OCI-M2 (cell line): ENCODE data around the gene PRRX2.
"Not testable (repeated sequence)": the region's sequence is repeated elsewhere in the genome, so short reads cannot be mapped to it uniquely, and the experiment has no call there.

Experiments used
- DNase-seq: peaks from one replicate; lab custom pipeline; 2025; ENCODE audit not compliant: unreplicated experiment; lab: John Stamatoyannopoulos, UW

Gene PRRX2

DNA sequence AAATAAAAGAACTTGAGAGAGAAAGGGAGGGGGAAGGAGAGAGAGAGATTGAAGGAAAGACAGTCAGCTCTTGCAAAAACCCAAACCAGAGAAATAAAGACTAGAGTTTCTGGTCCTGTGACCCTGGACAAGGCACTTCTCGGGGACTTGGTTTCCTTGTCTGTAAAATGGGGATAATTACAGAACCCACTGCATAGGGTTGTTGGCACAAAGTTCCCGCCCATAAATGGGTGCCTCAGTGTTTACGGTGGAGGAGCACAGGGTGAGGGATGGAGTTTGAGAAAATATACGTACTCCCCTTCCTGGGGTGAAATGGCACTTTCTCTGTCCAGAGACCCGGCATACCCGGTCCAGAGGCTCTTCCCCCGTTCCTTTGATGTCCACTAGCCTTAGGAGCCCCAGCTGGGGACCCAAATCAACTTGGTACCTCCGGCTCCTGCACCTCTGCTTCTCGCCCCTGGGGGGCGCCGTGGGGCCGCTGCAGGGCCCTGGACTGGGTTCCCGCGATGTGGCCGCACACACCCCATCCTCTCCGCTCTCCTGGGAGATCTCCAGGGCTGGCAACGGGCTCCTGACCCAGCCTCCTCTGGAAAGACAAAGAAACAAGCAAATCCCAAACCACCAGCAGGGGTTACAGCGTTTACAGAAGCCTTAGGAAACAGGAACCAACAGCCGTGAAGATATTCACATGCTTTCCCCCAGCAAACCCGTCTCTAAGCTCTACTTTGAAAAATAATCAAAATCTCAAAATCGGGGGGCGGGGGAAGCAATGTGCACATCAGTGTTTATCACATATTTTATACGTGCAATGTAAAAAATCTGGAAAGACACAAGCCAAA is 61.1 kb downstream of the PRRX2 start:
- peak; percentile 27 for DNase-seq

DNA sequence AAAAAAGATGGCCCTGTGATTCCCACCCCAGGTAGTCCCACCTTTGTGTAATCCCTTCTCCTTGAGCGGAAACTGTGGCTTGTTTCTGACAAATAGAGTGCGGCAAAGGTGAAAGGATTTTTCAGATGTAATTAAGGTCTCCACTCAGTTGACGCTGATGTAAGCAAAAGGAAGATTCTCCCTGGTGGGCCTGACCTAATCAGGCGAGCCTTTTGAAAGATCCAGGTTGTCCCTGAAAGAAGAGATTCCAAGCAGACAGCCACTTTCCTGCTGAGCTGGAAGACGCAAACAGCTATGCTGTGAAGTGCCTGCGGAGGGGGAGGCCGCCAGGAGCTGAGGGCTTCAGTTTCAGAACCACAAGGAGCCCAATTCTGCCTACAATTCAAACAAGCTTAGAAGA is 63.3 kb downstream of the PRRX2 start:
- DNase-seq, result no peak

DNA sequence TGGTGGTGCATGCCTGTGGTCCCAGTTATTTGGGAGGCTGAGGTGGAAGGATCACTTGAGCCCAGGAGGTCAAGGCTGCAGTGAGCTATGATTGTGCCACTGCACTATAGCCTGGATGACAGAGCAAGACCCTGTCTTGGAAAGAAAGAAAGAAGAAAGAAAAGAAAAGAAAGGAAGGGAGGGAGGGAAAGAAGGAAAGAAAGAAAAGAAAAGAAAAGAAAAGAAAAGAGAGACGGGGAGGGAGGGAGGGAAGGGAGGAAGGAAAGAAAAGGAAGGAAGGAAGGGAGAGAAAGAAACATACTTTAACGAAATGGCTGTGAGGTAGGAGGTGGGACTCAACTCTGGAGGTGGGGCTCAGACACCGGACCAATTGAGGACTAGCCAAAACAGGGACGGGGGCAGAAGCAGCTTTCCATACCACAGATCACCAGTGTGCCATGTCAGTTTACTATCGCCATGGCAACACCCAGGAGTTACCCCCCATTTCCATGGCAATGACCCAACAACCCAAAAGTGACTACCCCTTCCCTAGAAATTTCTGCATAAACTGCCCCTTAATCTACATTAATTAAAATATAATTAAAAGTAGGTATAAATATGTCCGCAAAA is 66.1 kb downstream of the PRRX2 start:
- no peak for DNase-seq

DNA sequence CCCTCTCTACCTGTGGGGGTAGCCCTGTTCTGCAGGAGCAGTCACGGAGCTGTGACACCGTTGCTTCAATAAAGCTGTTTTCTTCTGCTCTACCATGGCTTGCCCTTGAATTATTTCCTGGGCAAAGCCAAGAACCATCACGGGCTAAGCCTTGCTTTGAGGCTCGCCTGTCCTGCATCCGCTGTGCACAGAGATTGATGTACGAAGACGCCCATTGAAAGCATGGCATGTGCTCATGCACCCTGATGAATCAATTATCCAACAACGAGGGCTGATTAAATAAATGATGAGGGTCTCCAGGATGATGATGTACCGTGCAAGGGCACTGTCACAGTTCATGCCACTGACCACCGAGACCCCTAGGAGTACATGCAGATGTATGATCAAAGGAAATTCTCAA is 66.7 kb downstream of the PRRX2 start:
- DNase-seq, result no peak

DNA sequence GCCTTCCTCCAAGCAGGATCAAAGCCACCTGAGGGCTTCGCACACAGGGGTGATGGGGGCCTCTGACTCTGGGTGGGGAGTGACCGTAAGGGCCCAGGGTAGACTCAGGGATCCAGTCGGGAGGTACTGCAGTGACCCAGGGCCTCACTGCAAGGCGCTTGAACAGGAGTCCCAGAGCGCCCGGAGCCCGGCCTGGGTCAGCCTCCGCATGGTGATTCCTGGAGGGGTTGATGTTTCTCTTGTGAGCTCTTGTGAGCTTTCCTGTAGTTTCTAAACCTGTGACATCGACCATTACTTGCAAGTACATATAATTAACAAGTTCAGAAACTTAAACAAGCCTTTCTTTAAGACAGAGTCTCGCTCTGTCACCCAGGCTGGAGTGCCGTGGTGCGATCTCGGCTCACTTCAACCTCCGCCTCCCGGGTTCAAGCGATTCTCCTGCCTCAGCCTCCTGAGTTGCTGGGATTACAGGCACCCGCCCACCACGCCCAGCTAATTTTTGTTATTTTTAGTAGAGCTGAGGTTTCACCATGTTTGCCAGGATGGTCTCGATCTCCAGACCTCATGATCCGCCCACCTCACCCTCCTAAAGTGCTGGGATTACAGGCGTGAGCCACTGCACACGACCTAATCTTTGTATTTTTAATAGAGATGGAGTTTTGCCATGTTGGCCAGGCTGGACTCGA is 67.6 kb downstream of the PRRX2 start:
- DNase-seq, result no peak

DNA sequence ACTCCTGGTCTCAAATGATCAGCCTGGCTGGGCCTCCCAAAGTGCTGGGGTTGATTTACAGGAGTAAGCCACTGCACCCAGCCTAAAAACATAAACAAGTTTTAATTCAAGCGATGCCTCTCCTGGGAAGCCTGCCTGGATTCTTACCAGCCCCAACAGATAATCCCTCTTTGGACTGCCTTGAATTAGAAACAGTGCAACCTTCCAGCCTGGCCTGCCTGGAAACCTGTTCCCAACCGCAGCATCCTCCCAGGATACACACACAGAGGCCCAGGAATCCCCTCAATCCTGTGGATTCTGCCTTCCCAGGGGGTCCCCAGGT is 68.1 kb downstream of the PRRX2 start:
- no peak for DNase-seq

DNA sequence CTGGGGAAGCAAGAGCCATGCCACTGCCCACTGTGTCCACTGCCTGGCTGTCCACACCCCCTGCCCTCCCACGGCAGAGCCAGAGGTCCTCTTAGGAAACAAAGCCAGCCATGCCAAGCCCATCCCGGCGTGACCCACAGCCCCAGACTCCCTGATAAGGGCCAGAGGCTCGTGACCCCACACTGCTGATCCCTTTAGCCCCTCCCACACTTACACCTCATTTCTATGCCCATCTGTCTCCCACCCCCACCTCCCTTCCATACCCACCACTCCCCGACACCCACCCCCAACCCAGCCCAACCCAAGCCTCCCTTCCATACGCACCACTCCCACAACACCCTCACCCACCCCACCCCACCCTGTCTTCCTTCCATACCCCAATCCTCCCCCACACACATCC is 70.1 kb downstream of the PRRX2 start:
- no peak for DNase-seq

DNA sequence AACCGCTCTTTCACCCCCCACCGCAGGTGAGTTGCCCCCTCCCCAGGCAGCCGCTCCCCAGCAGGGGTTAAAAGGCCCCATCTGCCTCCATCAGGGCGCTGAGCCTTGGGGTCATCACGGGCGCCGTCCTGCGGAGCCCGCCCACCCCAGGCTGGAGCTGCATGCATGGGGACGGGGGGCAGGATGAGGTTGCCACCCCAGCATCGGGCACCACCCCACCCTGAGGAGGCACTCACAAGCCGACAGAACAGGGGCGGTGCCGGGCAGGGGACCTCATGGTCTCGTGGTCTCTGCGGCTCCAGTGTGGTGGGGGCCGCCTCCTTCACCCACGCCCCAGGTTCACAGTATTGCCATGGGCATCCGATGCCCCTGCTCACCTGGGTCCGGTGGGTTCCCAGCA is 70.9 kb downstream of the PRRX2 start:
- DNase-seq, result no peak

DNA sequence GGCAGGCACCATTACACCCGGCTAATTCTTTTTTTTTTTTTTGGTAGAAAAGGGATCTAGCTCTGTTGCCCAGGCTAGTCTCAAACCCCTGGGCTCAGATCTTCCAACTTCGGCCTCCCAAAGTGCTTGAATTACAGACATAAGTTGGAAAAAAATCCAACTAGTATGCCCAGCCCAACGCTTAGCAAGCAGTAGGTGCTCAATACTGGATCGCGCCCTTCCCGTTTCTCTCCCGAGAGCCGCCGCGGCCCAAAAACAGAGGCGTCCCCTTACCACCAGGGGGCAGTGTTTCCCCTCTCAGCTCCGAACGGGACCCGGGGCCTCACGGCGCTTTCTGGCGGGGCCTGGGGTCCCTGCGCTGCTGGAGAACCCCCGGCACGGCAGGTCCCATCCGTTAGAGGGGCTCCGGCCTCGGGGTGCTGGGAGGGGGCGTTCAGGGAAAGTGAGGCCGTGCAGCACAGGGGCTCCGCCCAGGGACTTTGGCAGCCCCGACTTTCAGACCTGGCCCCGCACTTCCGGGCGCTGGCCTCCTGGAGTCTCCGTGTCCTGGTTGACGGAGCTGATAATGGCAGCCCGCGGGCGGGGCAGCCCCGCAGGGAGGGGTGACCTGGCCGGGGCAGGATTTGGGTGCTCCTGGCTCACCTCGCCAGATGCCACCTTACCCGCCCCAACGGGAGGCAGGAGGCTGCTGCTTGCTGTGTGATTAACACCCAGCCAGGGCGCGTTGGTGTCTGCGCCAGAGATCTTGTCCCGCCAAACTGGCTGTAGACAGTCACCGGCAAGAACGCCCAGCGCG is 72.2 kb downstream of the PRRX2 start:
- no peak for DNase-seq

DNA sequence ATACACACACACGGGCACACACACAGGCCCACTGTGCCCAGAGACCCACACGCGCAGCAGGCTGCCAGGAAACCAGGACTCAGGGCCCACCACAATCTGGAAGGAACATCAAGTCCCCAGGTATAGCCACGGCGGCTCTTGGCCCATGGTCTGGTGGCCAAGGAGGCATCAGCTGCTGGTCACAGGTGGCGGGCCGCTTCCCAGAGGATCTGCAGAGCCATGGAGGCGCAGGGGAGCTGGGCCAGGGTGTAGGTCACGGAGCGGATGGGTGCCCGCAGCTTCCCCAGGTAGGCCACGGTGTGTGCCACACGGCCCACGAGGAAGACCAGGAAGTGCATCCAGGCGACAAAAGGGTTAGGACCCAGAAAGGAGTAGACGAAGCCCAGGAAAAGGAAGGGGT is 74.0 kb downstream of the PRRX2 start:
- no peak for DNase-seq

DNA sequence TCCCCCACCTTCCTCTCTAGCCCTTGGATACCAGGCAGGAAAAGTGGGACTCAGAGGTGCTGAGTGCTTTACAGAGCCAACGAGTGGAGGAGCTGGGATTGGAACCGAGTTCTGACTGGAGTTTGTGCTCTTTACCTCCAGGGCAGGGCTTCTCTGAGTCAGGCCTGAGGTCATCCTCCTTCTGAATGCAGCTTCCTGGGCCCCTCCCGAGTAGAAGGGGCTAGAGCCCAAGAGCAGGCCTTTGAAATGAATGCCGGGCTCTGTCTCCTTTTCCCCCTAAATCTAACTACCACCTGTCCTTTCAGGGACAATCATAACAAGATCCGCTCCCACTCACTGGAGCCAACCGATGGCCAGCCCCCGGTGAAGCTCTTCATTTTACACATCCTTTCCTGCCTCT is 74.7 kb downstream of the PRRX2 start:
- DNase-seq, result no peak

DNA sequence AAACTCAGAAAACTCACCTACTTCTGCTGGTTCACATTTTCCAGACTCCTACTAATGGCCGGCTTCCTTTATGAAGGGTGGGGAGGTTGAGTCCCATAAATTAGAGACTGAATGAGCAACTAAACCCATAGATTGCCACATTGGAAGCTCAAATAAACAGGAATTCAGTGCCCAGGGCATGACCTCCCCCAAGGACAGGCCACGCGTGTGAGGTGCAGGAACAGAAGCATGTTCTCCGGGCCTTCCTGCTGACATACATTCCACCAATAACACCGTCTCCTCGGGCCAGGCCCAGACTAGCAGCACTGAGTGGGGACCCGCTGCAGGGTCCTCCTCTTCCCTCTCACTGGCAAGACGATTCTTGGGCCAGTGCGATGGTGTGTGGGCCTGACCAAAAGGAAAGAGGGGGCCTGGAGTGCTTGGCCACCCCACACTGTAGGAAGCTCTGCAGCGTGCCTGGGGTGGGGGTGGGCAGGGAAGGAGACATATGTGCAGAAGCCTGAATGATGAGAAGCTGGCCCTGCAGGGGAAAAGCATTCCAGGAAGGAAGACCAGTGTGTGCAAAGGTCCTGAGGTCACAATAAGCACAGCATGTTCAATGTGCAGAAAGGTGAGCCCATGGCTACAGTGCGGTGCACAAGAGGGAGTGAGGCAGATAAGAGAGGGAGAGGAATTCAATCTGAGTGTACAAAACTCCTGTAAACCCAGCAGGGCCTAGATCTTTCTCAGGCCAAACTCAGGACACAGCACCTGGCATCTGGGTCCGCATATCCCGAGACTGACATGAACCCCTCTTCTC is 75.4 kb downstream of the PRRX2 start:
- DNase-seq, result no peak

DNA sequence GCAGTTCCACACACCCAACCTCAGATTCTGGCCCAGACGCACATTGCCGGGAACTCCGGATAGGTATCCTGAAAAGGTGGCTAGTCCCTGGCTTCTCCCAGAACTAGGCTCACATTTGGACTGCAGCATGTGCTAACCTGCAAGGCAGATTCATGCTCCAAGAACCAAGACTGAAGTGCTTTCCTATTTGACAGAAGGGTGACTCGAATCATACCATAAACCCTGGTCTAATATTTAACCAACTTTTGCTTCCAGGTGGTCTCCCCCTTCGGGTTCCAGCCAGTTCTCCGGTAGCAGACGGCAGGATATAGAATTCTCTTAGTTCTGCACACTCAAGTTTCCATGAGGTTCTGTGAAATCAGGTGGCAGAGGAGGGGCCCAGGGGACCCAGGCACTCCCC is 79.8 kb downstream of the PRRX2 start:
- DNase-seq, result no peak

DNA sequence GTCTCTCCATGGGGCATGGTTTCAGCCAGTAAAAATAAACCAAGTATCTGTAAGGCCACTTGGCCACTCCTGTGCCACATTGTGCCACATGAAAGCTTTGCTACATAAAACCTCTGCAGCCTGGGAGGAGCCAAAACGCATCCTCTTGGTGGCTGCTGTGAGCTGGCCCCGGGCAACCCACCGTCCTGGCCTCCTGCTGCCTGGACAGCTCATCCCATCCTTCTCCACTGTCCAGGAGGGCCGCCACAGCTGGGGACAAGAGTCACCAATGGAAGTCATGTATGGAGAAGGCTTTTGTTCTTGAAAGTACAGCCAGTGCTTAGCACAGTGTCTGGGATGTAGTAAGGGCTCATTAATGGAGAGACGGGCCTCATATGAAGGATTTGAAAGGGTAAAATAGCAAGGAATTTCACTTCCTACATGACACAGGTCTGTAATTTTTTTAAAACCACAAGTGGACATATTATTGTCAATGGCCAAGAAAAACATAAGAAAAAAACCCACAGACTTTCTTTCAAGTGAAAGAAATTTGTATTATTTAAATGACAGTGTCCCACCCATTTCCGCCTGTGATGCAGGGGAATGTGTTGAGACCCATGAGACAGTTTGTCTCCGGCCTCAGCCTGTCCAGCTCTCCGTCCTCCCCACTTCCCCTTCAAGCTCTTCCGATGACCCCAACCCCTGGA is 80.8 kb downstream of the PRRX2 start:
- DNase-seq, result no peak

DNA sequence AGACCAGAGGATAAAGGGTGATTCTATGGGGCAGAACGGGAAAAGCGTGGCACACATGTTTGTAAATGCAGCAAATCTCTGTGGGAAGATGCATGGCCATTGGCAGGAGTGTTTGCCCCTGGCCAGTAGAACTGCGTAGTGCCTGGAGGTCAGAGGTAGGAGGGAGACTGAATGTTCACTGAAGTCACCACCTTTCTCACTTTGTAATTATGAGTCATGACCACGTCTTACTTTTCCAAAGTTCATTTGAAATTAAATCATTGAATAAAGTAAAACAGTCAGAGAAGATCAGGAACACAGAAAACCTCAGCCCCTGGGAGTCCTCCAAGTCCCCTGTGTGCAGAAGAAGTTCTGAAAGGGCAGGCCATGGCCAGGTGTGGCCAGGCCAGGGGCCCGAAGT is 82.8 kb downstream of the PRRX2 start:
- no peak for DNase-seq

DNA sequence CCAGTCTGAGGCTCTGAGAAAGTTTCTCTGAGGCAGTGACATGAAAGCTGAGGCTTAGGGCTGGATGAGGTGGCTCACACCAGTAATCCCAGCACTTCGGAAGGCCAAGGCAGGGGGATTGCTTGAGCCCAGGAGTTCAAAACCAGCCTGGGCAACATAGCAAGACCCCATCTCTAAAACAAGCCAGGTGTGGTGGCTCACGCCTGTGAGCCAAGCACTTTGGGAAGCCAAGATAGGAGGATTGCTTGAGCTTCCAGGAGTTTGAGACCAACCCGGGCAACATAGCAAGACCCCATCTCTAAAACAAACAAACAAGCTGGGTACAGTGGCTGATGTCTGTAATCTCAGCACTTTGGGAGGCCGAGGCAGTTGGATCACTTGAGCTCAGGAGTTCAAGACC is 83.6 kb downstream of the PRRX2 start:
- DNase-seq, result not testable (repeated sequence)

DNA sequence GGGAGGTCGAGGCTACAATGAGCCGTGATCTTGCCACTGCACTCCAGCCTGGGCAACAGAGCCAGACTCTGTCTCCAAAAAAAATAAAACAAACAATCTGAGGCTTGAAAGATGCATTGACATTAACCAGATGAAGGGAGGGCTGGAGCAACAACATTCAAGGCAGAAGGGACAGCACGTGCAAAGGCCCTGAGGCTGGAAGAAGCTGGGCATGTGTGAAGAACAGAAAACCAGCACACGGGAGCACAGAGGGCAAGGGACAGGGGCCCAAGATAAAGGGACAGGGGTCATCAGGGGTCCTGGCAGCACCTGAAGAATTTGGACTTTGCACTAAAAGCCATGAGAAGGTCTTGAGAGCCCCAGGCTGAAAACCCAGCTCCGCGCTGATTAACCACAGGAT is 84.1 kb downstream of the PRRX2 start:
- no peak for DNase-seq

DNA sequence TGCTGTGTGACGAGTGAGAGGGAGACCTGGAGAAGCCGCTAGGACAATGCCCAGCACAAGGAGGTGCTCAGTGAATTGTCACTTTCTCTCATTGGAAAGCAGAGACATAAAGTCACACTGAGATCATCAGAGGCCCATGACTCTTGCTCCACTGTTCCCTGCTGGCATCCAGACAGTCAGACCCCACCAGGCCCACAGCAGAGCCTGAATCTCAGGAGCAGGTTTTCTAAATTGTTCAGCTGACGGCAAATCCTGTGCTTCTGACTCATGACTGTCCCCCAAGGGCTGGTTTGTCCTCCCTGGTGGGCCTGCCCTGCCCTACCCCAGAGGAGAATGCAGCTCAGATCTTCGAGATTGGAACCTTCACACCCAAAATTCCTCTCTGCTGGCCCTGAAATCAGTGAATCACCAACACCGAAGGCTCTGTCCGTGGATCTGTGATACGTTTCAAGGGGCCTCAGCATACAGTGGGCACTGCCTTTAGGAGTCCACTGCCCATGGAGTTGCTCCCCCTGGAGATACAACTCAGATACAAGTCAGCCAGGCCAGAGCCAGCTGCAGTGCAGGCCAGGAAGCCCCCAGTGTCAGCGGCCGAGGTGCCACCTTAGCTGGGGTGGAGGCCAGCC is 84.7 kb downstream of the PRRX2 start:
- no peak for DNase-seq

DNA sequence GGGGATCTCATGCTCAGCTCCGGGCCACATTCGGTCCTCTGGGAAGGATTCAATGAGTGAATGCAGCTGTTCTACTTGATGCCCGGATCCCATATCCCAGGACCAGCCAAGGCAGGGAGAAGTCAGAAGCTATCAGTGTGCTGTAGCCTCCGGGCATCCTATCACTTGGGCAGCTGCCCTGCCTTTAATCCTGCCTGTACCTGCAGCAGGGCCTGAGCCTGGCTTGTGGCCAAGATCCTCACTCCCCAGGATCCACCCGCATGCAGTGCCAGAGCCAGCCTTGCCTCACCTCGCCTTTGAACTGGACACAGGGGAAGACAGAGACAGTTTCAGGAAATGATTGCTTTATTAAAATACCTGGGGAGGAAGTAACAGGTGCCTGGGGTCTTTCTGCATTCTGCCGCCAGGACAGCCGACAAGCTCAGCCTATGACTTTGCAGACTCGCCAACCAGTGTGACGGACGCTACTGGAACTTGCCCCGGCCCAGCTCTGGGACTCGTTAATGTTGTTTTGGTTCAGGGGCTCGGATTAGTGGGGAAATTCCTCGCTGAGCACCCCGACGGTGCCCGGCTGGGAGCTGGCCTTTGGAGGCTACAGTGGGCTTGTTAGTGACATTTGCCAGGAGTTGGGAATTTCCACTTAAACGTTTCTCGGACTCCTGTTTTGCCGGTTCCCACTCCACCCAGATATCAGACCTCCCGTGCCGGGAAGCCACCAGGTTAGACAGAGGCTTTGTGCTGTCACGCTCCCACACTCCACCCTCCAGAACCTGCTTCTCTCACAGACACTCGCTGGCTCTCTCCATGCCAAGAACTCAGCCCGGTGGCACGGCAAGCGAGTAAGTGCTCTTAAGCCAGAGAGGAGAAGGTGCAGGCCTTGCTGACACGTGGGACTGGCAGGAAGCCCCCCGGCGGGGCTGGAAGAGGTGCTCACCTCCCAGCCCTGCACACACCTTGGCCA is 86.7 kb downstream of the PRRX2 start:
- DNase-seq, result no peak
